ENCODE results near the gene ATPAF2.

Gene ATPAF2

DNA sequence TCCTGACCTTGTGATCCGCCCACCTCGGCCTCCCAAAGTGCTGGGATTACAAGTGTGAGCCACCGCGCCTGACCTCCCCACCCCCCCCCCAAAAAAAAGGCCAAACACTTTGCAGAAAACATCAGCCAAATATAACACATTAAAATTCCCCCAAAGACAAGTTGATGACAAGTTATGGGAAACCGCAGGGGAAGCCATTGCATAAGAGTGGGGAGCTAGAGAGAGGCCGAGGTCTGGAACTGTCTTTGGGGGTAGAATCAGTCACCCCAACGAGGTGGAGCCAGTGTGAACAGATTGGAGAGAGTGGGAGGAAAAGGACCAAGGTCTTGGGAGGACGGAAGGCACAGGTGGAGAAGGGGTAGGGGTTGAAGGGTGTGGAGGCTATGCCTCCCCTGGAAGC is 63.5 kb downstream of the ATPAF2 start:
- Histone ChIP-seq H3K9ac (ENCODE audit: low read length) (no peak overlapping the region), H4K20me1 (ENCODE audit: insufficient read depth, low read length) (no peaks in the 10 kb centered on the region), H3K4me1 (ENCODE audit: insufficient read depth, low read length, severe bottlenecking) (peaks cover 16% of the 10 kb centered on the region), H2AFZ (ENCODE audit: low read length) (no peak overlapping the region), H3K27ac (ENCODE audit: low read depth, low read length, poor library complexity, severe bottlenecking) (no peak overlapping the region), H3K4me2 (ENCODE audit: low read length) (no peak overlapping the region), H3K79me2 (ENCODE audit: insufficient read depth, low read length) (no peaks in the 10 kb centered on the region), H3K9me3 (ENCODE audit: low read length) (no peaks in the 10 kb centered on the region), H3K27me3 (ENCODE audit: insufficient read depth, low read length) (no peaks in the 10 kb centered on the region; the same call in 1 of the 2 replicates), H3K9me2 (ENCODE audit: low read depth, low read length) (no peaks in the 10 kb centered on the region), H3F3A (ENCODE audit: insufficient read depth, low read length) (no peaks in the 10 kb centered on the region), H3K36me3 (ENCODE audit: insufficient read depth, low read length) (no peaks in the 10 kb centered on the region), H3K4me3 (ENCODE audit: low read depth, low read length, poor library complexity, severe bottlenecking) (no peak overlapping the region)
- TF ChIP-seq EZH2 (IDR thresholded peaks at IDR 0.05; ENCODE audit: borderline replicate concordance, low read length): no peak
- TF ChIP-seq, protein P1, sequence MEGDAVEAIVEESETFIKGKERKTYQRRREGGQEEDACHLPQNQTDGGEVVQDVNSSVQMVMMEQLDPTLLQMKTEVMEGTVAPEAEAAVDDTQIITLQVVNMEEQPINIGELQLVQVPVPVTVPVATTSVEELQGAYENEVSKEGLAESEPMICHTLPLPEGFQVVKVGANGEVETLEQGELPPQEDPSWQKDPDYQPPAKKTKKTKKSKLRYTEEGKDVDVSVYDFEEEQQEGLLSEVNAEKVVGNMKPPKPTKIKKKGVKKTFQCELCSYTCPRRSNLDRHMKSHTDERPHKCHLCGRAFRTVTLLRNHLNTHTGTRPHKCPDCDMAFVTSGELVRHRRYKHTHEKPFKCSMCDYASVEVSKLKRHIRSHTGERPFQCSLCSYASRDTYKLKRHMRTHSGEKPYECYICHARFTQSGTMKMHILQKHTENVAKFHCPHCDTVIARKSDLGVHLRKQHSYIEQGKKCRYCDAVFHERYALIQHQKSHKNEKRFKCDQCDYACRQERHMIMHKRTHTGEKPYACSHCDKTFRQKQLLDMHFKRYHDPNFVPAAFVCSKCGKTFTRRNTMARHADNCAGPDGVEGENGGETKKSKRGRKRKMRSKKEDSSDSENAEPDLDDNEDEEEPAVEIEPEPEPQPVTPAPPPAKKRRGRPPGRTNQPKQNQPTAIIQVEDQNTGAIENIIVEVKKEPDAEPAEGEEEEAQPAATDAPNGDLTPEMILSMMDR (IDR thresholded peaks at IDR 0.05; ENCODE audit: low read length): no peak

DNA sequence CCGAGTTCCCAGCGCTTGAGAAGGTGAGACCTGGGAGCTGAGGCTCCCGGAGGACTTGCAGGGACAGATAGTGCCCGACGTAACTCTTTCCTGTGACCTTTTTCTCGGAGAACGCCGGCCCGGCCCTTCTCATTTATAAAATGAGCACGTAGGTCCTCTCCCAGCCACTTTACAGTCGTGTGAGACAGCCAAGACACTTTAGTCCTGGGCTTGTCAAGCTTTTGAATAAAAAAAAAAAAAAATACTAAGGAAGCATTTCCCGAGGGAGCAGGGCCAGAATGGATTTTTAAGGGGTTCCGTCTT is 66.1 kb downstream of the ATPAF2 start:
- Histone ChIP-seq H3K9me3 (ENCODE audit: low read length) (no peaks in the 10 kb centered on the region), H3K4me1 (ENCODE audit: insufficient read depth, low read length, severe bottlenecking) (peaks cover 16% of the 10 kb centered on the region), H3K27me3 (ENCODE audit: insufficient read depth, low read length) (no peaks in the 10 kb centered on the region), H3K4me2 (ENCODE audit: low read length) (peak overlapping the region; percentile 69), H3F3A (ENCODE audit: insufficient read depth, low read length) (no peaks in the 10 kb centered on the region), H3K27ac (ENCODE audit: low read depth, low read length, poor library complexity, severe bottlenecking) (no peak overlapping the region), H3K9ac (ENCODE audit: low read length) (no peak overlapping the region), H3K9me2 (ENCODE audit: low read depth, low read length) (no peaks in the 10 kb centered on the region), H3K36me3 (ENCODE audit: insufficient read depth, low read length) (no peaks in the 10 kb centered on the region), H4K20me1 (ENCODE audit: insufficient read depth, low read length) (no peaks in the 10 kb centered on the region), H3K79me2 (ENCODE audit: insufficient read depth, low read length) (no peaks in the 10 kb centered on the region), H3K4me3 (ENCODE audit: low read depth, low read length, poor library complexity, severe bottlenecking) (peak overlapping the region; percentile 53), H2AFZ (ENCODE audit: low read length) (no peak overlapping the region)
- TF ChIP-seq EZH2 (IDR thresholded peaks at IDR 0.05; ENCODE audit: borderline replicate concordance, low read length): no peak
- TF ChIP-seq, protein P1 (IDR thresholded peaks at IDR 0.05; ENCODE audit: low read length): no peak

DNA sequence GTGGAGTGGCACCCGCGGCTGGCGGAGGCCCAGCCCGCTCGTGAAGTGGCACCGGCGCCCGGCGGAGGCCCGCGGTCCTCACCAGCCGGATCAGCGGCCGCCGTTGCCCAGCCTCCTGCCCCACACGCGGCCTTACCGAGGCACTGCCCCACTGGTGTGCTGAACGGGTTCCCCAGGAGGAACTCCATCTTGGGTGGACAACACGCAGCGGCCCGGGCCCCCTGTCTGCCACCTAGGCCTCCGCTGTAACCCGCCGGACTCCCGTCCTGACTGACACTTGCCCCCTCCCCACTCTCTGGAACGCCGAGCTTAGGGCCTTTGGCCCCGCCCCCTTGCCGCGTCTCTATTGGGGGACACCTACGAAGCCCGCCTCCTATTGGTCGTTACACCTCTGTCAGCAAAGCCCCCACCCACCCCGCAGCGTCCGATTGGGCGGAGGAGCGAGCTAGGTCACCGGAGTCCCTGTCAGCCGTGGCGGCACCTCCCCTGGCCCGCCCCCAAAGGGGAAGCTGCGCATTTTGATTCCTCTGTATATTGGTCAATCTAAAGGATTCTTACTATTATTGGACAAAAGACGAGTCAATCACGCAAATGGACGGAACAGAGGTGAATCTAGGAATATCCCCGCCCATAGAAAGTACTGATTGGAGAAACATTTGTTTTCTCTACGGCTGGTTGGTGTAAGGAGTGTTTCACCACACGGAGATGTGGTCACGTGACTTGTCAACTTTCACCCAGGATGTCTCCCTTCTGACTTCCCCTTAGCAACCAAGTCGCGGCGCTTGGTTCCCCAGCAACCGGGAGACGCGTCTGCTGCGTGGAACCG is 66.6 kb downstream of the ATPAF2 start, which contains the start of the genes DRC3 and TOM1L2:
Gene DRC3, plus strand, starts transcription at position 737 of the 826 bp plus-strand sequence. CDS start 4,737 bp downstream, outside the sequence.
Gene TOM1L2, minus strand, starts transcription at position 275 of the 826 bp plus-strand sequence. Its CDS starts 87 bp downstream, at position 188.
- H3K9me2 ChIP-seq (ENCODE audit: low read depth, low read length): no peaks in the 10 kb centered on the region
- H3K9me3 ChIP-seq (ENCODE audit: low read length): no peaks in the 10 kb centered on the region
- no peaks in the 10 kb centered on the region for H3F3A ChIP-seq (ENCODE audit: insufficient read depth, low read length)
- H2AFZ ChIP-seq (ENCODE audit: low read length): no peak within 1 kb of the TSS
- H3K9ac ChIP-seq (ENCODE audit: low read length): peak within 1 kb of the TSS; percentile 61
- H3K36me3 ChIP-seq (ENCODE audit: insufficient read depth, low read length): no peaks in the 10 kb centered on the region
- H3K79me2 ChIP-seq (ENCODE audit: insufficient read depth, low read length): no peaks in the 10 kb centered on the region
- H3K27ac ChIP-seq (ENCODE audit: low read depth, low read length, poor library complexity, severe bottlenecking): no peak within 1 kb of the TSS
- H3K4me3 ChIP-seq (ENCODE audit: low read depth, low read length, poor library complexity, severe bottlenecking): peak within 1 kb of the TSS; percentile 74
- TF ChIP-seq, protein P1 (IDR thresholded peaks at IDR 0.05; ENCODE audit: low read length): no peak
- TF ChIP-seq EZH2 (IDR thresholded peaks at IDR 0.05; ENCODE audit: borderline replicate concordance, low read length): no peak
- peaks cover 16% of the 10 kb centered on the region for H3K4me1 ChIP-seq (ENCODE audit: insufficient read depth, low read length, severe bottlenecking)
- no peaks in the 10 kb centered on the region for H4K20me1 ChIP-seq (ENCODE audit: insufficient read depth, low read length)
- no peaks in the 10 kb centered on the region for H3K27me3 ChIP-seq (ENCODE audit: insufficient read depth, low read length)
- peak within 1 kb of the TSS; percentile 72 for H3K4me2 ChIP-seq (ENCODE audit: low read length)

All from OCI-LY1 (cell line).